DND-41 (cell line): Measurements from ENCODE around the gene GLB1L3.
A peak's percentile ranks its signal among the peaks of the same experiment; 100 is the strongest.
"Not testable (repeated sequence)": the region's sequence is repeated elsewhere in the genome, so short reads cannot be mapped to it uniquely, and the experiment has no call there.

Source experiments
- ATAC-seq: fragments of 200-7000 bp; cut with Tn5 transposase; 3 replicates; pipeline ENCODE4 v1.9.1; 2021; ENCODE audit warnings: low read depth; ENCODE audit not compliant: insufficient read depth
- DNase-seq: peaks from one replicate; pipeline ENCODE4 v3.0.0-alpha.2; 2020
- H2AFZ ChIP-seq: 2 replicates; pipeline ENCODE4 v1.6.0; 2012; ENCODE audit warnings: low read depth, low read length
- H3K27ac ChIP-seq: 2 replicates; pipeline ENCODE4 v1.5.1; 2012; ENCODE audit warnings: low read length, inconsistent platforms
- H3K27me3 ChIP-seq: fragments of 200-600 bp; sonication (generic); 2 replicates; pipeline ENCODE4 v1.6.0; 2012; ENCODE audit warnings: low read length, mild to moderate bottlenecking, inconsistent platforms; ENCODE audit not compliant: insufficient read depth, poor library complexity
- H3K36me3 ChIP-seq: 2 replicates; pipeline ENCODE4 v1.5.1; 2012; ENCODE audit warnings: low read length, inconsistent platforms; ENCODE audit not compliant: insufficient read depth
- H3K4me1 ChIP-seq: 2 replicates; pipeline ENCODE4 v1.5.1; 2012; ENCODE audit warnings: mild to moderate bottlenecking, low read length; ENCODE audit not compliant: insufficient read depth
- H3K4me2 ChIP-seq: 2 replicates; pipeline ENCODE4 v1.6.0; 2012; ENCODE audit warnings: mild to moderate bottlenecking, moderate library complexity, low read length, inconsistent platforms; ENCODE audit not compliant: insufficient read depth
- H3K4me3 ChIP-seq, 2 experiments: fragments of 200-600 bp in 1 of 2; shearing (Covaris generic) in 1 of 2; 2 replicates each; pipeline ENCODE4 v1.5.1; 2012 to 2016; ENCODE audit warnings: inconsistent platforms in 2 of 2, low read length in 2 of 2, mild to moderate bottlenecking in 2 of 2, low read depth in 1 of 2, moderate library complexity in 1 of 2
- H3K79me2 ChIP-seq: 2 replicates; pipeline ENCODE4 v1.6.0; 2012; ENCODE audit warnings: low read length, inconsistent platforms; ENCODE audit not compliant: insufficient read depth
- H3K9ac ChIP-seq: 2 replicates; pipeline ENCODE4 v1.6.0; 2012; ENCODE audit warnings: low read depth, mild to moderate bottlenecking, inconsistent platforms, low read length, moderate library complexity
- H3K9me3 ChIP-seq: 2 replicates; pipeline ENCODE4 v1.5.1; 2012; ENCODE audit warnings: low read length, moderate library complexity, mild to moderate bottlenecking, inconsistent platforms; ENCODE audit not compliant: insufficient read depth, severe bottlenecking
- H4K20me1 ChIP-seq: 2 replicates; pipeline ENCODE4 v1.6.0; 2012; ENCODE audit warnings: low read length; ENCODE audit not compliant: insufficient read depth
- EZH2 ChIP-seq: IDR thresholded peaks from 3 replicates; pipeline ENCODE4 v1.6.1; 2012; ENCODE audit warnings: borderline replicate concordance, low read depth, mild to moderate bottlenecking, moderate library complexity, low read length, inconsistent platforms; ENCODE audit not compliant: severe bottlenecking
- TF ChIP-seq, protein P1 (sequence below): IDR thresholded peaks from 2 replicates; pipeline ENCODE4 v1.5.1; 2012; ENCODE audit warnings: borderline replicate concordance, low read length, moderate library complexity, mild to moderate bottlenecking; ENCODE audit not compliant: poor library complexity, severe bottlenecking; ENCODE audit errors: extremely low read depth

The GLB1L3 gene

DNA sequence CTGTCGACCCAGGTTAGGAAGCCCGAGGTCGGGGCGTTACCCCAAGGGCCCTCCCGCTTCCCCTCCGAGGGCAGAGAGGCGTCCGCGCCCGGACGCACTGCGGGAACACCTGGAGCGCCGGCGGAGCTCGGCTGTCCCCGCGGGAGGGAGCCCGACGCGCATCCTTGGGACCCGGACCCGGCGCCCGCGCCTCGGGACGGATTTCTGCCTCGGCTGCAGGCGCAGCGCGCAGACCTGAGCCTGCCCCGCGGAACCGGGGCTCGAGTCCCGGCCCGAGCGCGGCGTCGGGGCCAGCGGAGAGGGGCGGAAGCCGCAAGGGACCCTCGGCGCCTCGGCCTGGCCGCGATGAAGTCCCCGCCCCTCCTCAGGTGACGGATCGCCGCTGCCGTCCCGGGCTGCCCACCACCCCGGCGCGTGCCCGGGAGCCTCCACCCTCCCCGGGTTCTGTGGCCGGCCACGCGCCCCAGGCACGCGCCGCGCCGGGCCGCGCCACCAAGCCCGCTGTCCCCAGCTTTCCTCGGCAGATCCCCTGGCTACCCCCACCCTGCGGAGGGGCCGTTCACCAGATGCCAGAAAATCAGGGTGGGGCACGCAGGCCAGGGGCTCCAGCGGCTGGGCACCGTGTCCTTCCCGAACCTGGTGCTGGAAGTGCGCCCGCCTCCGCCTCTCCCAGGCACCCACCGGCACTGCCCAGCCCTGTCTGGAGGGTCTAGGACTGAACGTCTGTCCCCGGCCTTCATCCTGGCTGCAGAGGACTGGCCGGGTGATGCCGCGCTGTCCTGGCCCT lies 410 bp downstream of the GLB1L3 start:
- Histone ChIP-seq H3K27me3 (no peaks in the 10 kb centered on the region), H3K36me3 (no peaks in the 10 kb centered on the region), H3K79me2 (peaks cover 42% of the 10 kb centered on the region), H3K4me1 (peaks cover 44% of the 10 kb centered on the region), H3K4me3 (peak overlapping the region in 1 of 2 experiments; percentile 74; a peak in 2 of 4 replicates), H3K9ac (peak overlapping the region; percentile 72), H4K20me1 (no peaks in the 10 kb centered on the region), H3K4me2 (peak overlapping the region; percentile 92), H2AFZ (peak overlapping the region; percentile 86), H3K9me3 (no peaks in the 10 kb centered on the region), H3K27ac (peak overlapping the region; percentile 88; the same call in 1 of the 2 replicates)
- ATAC-seq (no peak), DNase-seq (peak; percentile 4)
- TF ChIP-seq, protein P1, sequence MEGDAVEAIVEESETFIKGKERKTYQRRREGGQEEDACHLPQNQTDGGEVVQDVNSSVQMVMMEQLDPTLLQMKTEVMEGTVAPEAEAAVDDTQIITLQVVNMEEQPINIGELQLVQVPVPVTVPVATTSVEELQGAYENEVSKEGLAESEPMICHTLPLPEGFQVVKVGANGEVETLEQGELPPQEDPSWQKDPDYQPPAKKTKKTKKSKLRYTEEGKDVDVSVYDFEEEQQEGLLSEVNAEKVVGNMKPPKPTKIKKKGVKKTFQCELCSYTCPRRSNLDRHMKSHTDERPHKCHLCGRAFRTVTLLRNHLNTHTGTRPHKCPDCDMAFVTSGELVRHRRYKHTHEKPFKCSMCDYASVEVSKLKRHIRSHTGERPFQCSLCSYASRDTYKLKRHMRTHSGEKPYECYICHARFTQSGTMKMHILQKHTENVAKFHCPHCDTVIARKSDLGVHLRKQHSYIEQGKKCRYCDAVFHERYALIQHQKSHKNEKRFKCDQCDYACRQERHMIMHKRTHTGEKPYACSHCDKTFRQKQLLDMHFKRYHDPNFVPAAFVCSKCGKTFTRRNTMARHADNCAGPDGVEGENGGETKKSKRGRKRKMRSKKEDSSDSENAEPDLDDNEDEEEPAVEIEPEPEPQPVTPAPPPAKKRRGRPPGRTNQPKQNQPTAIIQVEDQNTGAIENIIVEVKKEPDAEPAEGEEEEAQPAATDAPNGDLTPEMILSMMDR, result no peak
- no peak for TF ChIP-seq EZH2

DNA sequence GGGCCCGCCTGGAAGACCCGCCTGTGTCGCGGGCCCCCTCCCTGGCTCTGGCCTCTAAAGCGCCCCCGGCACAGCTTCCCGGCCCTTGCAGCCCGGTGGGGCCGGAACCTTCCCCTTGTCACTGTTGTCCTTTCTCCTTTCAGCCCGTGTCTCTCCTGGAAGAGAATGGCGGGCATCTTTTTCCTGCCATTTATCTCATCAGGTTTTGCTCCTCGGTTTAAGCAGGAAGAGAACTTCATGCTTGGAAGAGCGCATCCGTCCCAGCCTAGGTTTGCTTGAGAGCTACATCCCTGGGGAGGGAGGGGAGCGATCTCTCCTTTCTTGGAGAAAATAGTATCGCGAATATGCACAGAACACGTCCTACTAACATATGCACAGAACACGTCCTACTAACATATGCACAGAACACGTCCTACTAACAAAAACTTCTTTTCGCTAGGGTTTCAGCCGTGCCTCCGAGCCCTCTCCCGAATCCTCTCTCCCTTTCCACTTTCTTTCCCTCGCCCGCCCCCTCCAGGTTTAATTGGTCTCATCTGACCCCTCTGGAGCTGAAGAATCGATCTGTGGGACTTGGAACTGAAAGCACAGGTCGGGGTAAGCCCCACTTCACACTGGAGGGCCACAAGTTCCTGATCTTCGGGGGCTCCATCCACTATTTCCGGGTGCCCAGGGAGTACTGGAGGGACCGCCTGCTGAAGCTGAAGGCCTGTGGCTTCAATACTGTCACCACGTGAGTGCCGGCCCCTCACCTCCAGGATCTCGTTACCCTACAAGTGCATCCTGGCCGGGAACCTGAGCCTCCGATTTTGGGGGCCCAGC lies 1.2 kb downstream of the GLB1L3 start:
- H3K36me3 ChIP-seq, result no peaks in the 10 kb centered on the region
- H3K79me2 ChIP-seq, result peaks cover 34% of the 10 kb centered on the region
- peaks cover 36% of the 10 kb centered on the region for H3K4me1 ChIP-seq
- TF ChIP-seq, protein P1, result no peak
- TF ChIP-seq EZH2, result no peak
- H3K4me2 ChIP-seq, result no peak overlapping the region
- no peak overlapping the region for H2AFZ ChIP-seq
- no peak overlapping the region for H3K9ac ChIP-seq
- H3K27me3 ChIP-seq, result no peaks in the 10 kb centered on the region
- DNase-seq (peak; percentile 3), ATAC-seq (no peak)
- H3K4me3 ChIP-seq, result no peak overlapping the region
- no peaks in the 10 kb centered on the region for H4K20me1 ChIP-seq
- H3K9me3 ChIP-seq, result no peaks in the 10 kb centered on the region
- no peak overlapping the region for H3K27ac ChIP-seq

DNA sequence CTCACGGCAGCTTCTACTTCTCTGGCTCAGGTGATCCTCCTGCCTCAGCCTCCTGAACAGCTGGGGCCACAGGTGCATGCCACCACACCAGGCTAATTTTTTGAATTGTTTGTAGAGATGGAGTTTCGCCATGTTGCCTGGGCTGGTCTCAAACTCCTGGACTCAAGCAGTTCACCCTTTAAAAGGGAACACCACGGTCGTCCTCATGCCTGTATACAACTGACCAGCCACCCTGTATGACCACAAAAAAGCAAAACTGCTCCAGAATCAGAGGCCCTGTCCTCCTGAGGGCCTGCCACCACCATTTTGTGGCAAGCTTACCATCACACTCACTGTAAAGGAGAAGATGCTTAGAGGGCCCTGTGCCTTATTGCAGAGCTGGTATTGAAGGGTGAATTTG lies 2.2 kb downstream of the GLB1L3 start:
- no peaks in the 10 kb centered on the region for H3K36me3 ChIP-seq
- no peaks in the 10 kb centered on the region for H3K27me3 ChIP-seq
- TF ChIP-seq EZH2, result no peak
- TF ChIP-seq, protein P1, result no peak
- H3K4me2 ChIP-seq, result no peak overlapping the region
- H3K79me2 ChIP-seq, result peaks cover 24% of the 10 kb centered on the region
- no peaks in the 10 kb centered on the region for H3K9me3 ChIP-seq
- no peaks in the 10 kb centered on the region for H4K20me1 ChIP-seq
- H3K9ac ChIP-seq, result no peak overlapping the region
- peaks cover 26% of the 10 kb centered on the region for H3K4me1 ChIP-seq
- DNase-seq (peak; percentile 1), ATAC-seq (no peak)
- H3K4me3 ChIP-seq, result no peak overlapping the region
- H2AFZ ChIP-seq, result no peak overlapping the region
- no peak overlapping the region for H3K27ac ChIP-seq

DNA sequence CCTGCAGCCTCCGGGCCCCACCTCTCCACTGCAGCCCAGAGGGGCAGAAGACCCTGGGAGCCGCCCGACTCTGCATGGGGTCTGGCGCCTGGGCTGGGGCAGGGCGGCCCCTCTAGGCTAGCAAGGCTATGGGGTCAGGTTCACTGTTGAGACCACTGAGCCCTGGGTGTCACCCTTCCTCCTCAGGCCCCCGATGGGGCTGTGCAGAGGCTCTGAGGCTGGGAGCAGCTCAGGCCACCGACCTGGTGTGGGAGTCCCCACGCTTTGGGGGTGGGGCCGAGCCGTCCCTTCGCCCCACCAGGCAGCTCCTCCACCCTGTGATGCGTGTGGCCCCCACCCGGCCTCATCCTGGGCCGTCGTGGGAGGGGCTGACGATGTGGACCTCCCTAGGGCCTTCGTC lies 5.5 kb downstream of the GLB1L3 start:
- not testable (repeated sequence) for H3K9ac ChIP-seq, H3K79me2 ChIP-seq, H4K20me1 ChIP-seq, H3K27ac ChIP-seq, H3K36me3 ChIP-seq, H3K4me1 ChIP-seq, H3K27me3 ChIP-seq, H3K4me3 ChIP-seq, H3K9me3 ChIP-seq, H2AFZ ChIP-seq, ATAC-seq, H3K4me2 ChIP-seq
- DNase-seq, result peak; percentile 1
